ENCODE results near the gene CCT6A.

- TF ChIP-seq CTCF (IDR thresholded peaks at IDR 0.05; ENCODE audit: borderline replicate concordance, extremely low read depth, low read length, poor library complexity, severe bottlenecking) (no peak), EZH2 (IDR thresholded peaks at IDR 0.05; ENCODE audit: borderline replicate concordance, low read depth, low read length, severe bottlenecking) (no peak)
These were observed 40.0 kb downstream of the CCT6A start for GRCh38 chr7:56091591-56091990.

Data from DND-41 (cell line).